Suprapubic skin (tissue), 3 donors: ENCODE results near the gene SIGLEC9.

Experiments
- POLR2A ChIP-seq, 2 donors: fragments of 450-650 bp; IDR thresholded peaks; one replicate each; pipeline ENCODE4 v1.6.1; 2017; ENCODE audit warnings: antibody characterized with exemption in 2 of 2, mild to moderate bottlenecking in 2 of 2, moderate library complexity in 2 of 2
- TF ChIP-seq, protein P1 (sequence below), 2 donors: fragments of 200-600 bp in 1 of 2; fragments of 450-650 bp in 1 of 2; sonication (generic) in 1 of 2; IDR thresholded peaks; one replicate each; pipeline ENCODE4 v1.5.1; 2016 to 2019; ENCODE audit warnings: antibody characterized with exemption in 2 of 2, mild to moderate bottlenecking in 1 of 2, moderate library complexity in 1 of 2

DNA sequence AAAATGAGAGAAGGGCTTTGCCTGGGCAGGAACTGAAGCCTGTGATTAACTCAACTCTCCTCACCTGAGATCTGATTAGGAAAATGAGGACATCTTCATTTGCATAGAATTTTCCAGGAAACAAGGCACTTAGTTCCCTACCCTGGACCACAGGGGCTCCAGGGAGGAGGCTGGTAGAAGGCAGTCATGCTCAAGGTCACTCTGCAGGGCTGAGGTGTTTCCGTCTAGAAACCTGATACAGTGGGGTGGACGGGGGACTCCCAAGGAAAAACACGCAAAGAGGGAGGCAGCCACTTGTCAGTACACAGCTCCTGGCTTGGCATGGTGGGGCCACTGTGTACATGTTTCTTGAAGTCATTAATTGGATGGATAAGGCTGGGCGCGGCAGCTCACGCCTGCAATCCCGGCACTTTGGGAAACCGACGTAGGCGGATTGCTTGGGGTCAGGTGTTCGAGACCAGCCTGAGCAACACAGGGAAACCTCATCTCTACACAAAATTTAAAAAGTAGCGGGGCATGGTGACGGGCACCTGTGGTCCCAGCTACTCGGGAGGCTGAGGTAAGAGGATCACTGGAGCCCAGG is 48.0 kb upstream of the SIGLEC9 start:
- TF ChIP-seq POLR2A (IDR thresholded peaks at IDR 0.05), result no peak
- TF ChIP-seq, protein P1, sequence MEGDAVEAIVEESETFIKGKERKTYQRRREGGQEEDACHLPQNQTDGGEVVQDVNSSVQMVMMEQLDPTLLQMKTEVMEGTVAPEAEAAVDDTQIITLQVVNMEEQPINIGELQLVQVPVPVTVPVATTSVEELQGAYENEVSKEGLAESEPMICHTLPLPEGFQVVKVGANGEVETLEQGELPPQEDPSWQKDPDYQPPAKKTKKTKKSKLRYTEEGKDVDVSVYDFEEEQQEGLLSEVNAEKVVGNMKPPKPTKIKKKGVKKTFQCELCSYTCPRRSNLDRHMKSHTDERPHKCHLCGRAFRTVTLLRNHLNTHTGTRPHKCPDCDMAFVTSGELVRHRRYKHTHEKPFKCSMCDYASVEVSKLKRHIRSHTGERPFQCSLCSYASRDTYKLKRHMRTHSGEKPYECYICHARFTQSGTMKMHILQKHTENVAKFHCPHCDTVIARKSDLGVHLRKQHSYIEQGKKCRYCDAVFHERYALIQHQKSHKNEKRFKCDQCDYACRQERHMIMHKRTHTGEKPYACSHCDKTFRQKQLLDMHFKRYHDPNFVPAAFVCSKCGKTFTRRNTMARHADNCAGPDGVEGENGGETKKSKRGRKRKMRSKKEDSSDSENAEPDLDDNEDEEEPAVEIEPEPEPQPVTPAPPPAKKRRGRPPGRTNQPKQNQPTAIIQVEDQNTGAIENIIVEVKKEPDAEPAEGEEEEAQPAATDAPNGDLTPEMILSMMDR (IDR thresholded peaks at IDR 0.05), result no peak
